A549 (cell line): ENCODE results near the gene WDR82. TPM values are rescaled to one million over a fixed set of nuclear protein-coding genes. Genes with fewer than 3 reads are reported as not detected.
A peak's percentile ranks its signal among the peaks of the same experiment; 100 is the strongest.

Source experiments
- ATAC-seq, 2 experiments: fragments of 200-7000 bp in 1 of 2; fragments of >200 bp in 1 of 2; cut with Nextera tagmentation in 1 of 2; cut with Tn5 transposase in 1 of 2; 3 replicates each; pipeline versions ENCODE4 v1.8.0 to v1.9.1; 2018 to 2020; ENCODE audit warnings: mild to moderate bottlenecking in 1 of 2, moderate library complexity in 1 of 2
- CTCF ChIA-PET: fragments of 300-600 bp; sonication (Branson Sonifier 250); formaldehyde crosslinking; extraction: SDS; loops from one replicate; lab custom pipeline; 2021; ENCODE audit warnings: antibody characterized with exemption, inconsistent platforms; lab: Yijun Ruan, JAX
- POLR2A ChIA-PET: fragments of 350-600 bp; formaldehyde crosslinking; extraction: SDS; loops from one replicate; lab custom pipeline; 2021; ENCODE audit warnings: antibody characterized with exemption, inconsistent platforms; lab: Yijun Ruan, JAX
- DNase-seq, 2 experiments: peaks; one replicate each; pipeline versions ENCODE4 v3.0.0 to v3.0.0-alpha.2; 2011 to 2016; ENCODE audit warnings: low read depth in 1 of 2, low spot score in 1 of 2
- FAIRE-seq: peaks from 2 replicates; lab custom pipeline; 2011; peaks lifted over from hg19 to GRCh38; lab: Jason Lieb, UNC
- H3K27ac ChIP-seq, 2 experiments: fragments of >200 bp; sonication (Bioruptor Twin); formaldehyde crosslinking; 3 replicates each; pipeline ENCODE4 v1.5.1; 2016 to 2017
- H3K4me1 ChIP-seq: fragments of >200 bp; sonication (Bioruptor Twin); formaldehyde crosslinking; 3 replicates; pipeline ENCODE4 v1.6.1; 2016
- H3K4me2 ChIP-seq: fragments of >200 bp; sonication (Bioruptor Twin); formaldehyde crosslinking; 3 replicates; pipeline ENCODE4 v1.6.1; 2016
- H3K4me3 ChIP-seq: fragments of >200 bp; sonication (Bioruptor Twin); formaldehyde crosslinking; 3 replicates; pipeline ENCODE4 v1.5.1; 2016
- H3K9me3 ChIP-seq: fragments of >200 bp; sonication (Bioruptor Twin); formaldehyde crosslinking; 3 replicates; pipeline ENCODE4 v1.6.1; 2016
- BCL3 ChIP-seq: fragments of >200 bp; sonication (Bioruptor Twin); formaldehyde crosslinking; IDR thresholded peaks from 3 replicates; pipeline ENCODE4 v1.6.1; 2016
- CBX2 ChIP-seq: fragments of 200-600 bp; sonication (generic); IDR thresholded peaks from 2 replicates; pipeline ENCODE4 v1.6.1; 2016; ENCODE audit warnings: low read depth, mild to moderate bottlenecking, borderline replicate concordance
- CHD4 ChIP-seq: fragments of 200-600 bp; sonication (generic); IDR thresholded peaks from 2 replicates; pipeline ENCODE4 v1.6.1; 2016; ENCODE audit warnings: antibody characterized with exemption, mild to moderate bottlenecking, borderline replicate concordance
- E2F6 ChIP-seq: IDR thresholded peaks from 2 replicates; pipeline ENCODE4 v1.6.1; 2012; ENCODE audit warnings: low read depth, borderline replicate concordance
- HES2 ChIP-seq: fragments of >200 bp; sonication (Bioruptor Twin); formaldehyde crosslinking; IDR thresholded peaks from 2 replicates; pipeline ENCODE4 v1.6.1; 2016
- HMGXB4 ChIP-seq: fragments of 250-450 bp; sonication (Bioruptor Pico); IDR thresholded peaks from 2 replicates; pipeline ENCODE4 v1.5.0; 2021; ENCODE audit warnings: mild to moderate bottlenecking, moderate library complexity, borderline replicate concordance
- HOXB13 ChIP-seq: fragments of 250-450 bp; sonication (Bioruptor Pico); IDR thresholded peaks from 2 replicates; pipeline ENCODE4 v1.5.0; 2020; ENCODE audit warnings: low read depth, mild to moderate bottlenecking, moderate library complexity
- HOXB5 ChIP-seq: fragments of 250-450 bp; sonication (Bioruptor Pico); IDR thresholded peaks from 2 replicates; pipeline ENCODE4 v1.5.0; 2020; ENCODE audit warnings: mild to moderate bottlenecking, moderate library complexity
- JUNB ChIP-seq: fragments of >200 bp; sonication (Bioruptor Twin); formaldehyde crosslinking; IDR thresholded peaks from 2 replicates; pipeline ENCODE4 v1.6.1; 2016
- MAZ ChIP-seq: fragments of 150-350 bp; IDR thresholded peaks from 2 replicates; pipeline ENCODE4 v1.6.1; 2014; ENCODE audit warnings: antibody characterized with exemption, low read depth, low read length, borderline replicate concordance
- NPAS2 ChIP-seq: fragments of 250-450 bp; sonication (Bioruptor Pico); IDR thresholded peaks from 2 replicates; pipeline ENCODE4 v1.8.0; 2022; ENCODE audit warnings: mild to moderate bottlenecking, moderate library complexity, borderline replicate concordance
- POLR2AphosphoS2 ChIP-seq: conservative IDR thresholded peaks from 2 replicates; pipeline ENCODE4 v1.6.1; 2012; ENCODE audit warnings: low read length, improper control_type of control experiment, inconsistent platforms
- RAD21 ChIP-seq, 2 experiments: fragments of >200 bp in 1 of 2; sonication (Bioruptor Twin) in 1 of 2; formaldehyde crosslinking in 1 of 2; IDR thresholded peaks in 1 of 2; conservative IDR thresholded peaks in 1 of 2; 2 replicates in 1 of 2; 3 replicates in 1 of 2; pipeline ENCODE4 v1.6.1; 2012 to 2018; ENCODE audit warnings: inconsistent platforms in 1 of 2
- RCOR1 ChIP-seq: fragments of 150-350 bp; IDR thresholded peaks from 2 replicates; pipeline ENCODE4 v1.6.1; 2014; ENCODE audit warnings: antibody characterized with exemption, low read length, low read depth
- TFCP2L1 ChIP-seq: fragments of 250-450 bp; sonication (Bioruptor Pico); IDR thresholded peaks from 2 replicates; pipeline ENCODE4 v1.5.0; 2021; ENCODE audit warnings: mild to moderate bottlenecking
- WGBS: methylation state at CpG from one replicate; pipeline ENCODE4 v1.1.6; 2017; ENCODE audit errors: missing lambda C conversion rate; 5-methylcytosine and 5-hydroxymethylcytosine counted together
- polyA plus RNA-seq, 4 experiments: library from polyadenylated mRNA; depleted of rRNA in 3 of 4; stranded (reverse); fragments of >200 nt; fragmentation: RNase III in 1 of 4; extraction: RNeasy Plus Mini Kit Qiagen cat#74134 plus additional on column Dnase treatment in 1 of 4; gene quantifications; 2 replicates in 3 of 4; 3 replicates in 1 of 4; pipeline ENCODE4 v1.2.3, GENCODE V29; 2011 to 2017

Gene WDR82
- polyA plus RNA-seq, 2 of the 4 experiments (the other 2 are of a cell fraction): 50.6 to 52.7 TPM

GRCh38 chr3:52283306-52283705 lies 4.9 kb upstream of the WDR82 start:
- FAIRE-seq (no peak), ATAC-seq (no peak), DNase-seq (no peak)
- Histone ChIP-seq H3K9me3 (no peaks in the 10 kb centered on the region), H3K4me2 (no peak overlapping the region), H3K27ac (peak overlapping the region in 1 of 2 experiments; percentile 65; a peak in 3 of 6 replicates), H3K4me1 (peaks cover 58% of the 10 kb centered on the region), H3K4me3 (no peak overlapping the region)
- 8% methylated on average over 1 of the region's 1 CpG for WGBS
- POLR2A ChIA-PET: no interaction called here
- TF ChIP-seq CHD4 (no peak), HES2 (no peak)
- CTCF ChIA-PET: interaction anchor here (0.9 to 2.8 kb wide), 5 partner anchors 8 to 56 kb away, joined by 3 to 8 read pairs (median 4); no protein-coding TSS in a partner anchor

- Histone ChIP-seq H3K4me2 (0 out of 3 replicates have a peak overlapping the region, but pooled peaks have one; percentile 21), H3K4me3 (no peak overlapping the region), H3K4me1 (peaks cover 58% of the 10 kb centered on the region), H3K9me3 (no peaks in the 10 kb centered on the region), H3K27ac (peak overlapping the region; percentile 31 to 65; a peak in 4 of 6 replicates)
- no peak for FAIRE-seq
- POLR2A ChIA-PET: no interaction called here
- TF ChIP-seq RCOR1: no peak
- no peak for TF ChIP-seq NPAS2 (CRISPR knock-in tag)
- TF ChIP-seq MAZ: no peak
- TF ChIP-seq JUNB: no peak
- TF ChIP-seq CBX2: no peak
- no peak for TF ChIP-seq E2F6
- no peak for TF ChIP-seq CHD4
- TF ChIP-seq RAD21 (conservative IDR thresholded peaks at IDR 0.05 in 1 of 2, IDR thresholded peaks at IDR 0.05 in 1 of 2): no peak
- no peak for TF ChIP-seq HMGXB4 (CRISPR knock-in tag)
- CTCF ChIA-PET: interaction anchor here (1.3 to 2.8 kb wide), 5 partner anchors 10 to 57 kb away, joined by 3 to 12 read pairs (median 5); no protein-coding TSS in a partner anchor
- no peak for DNase-seq
- WGBS: 64% methylated on average over 8 of the region's 8 CpGs
- ATAC-seq: no peak
These were observed 3.7 kb upstream of the WDR82 start for GRCh38 chr3:52281981-52282801.

- peaks cover 56% of the 10 kb centered on the region for H3K4me1 ChIP-seq
- WGBS: 54% methylated on average over 6 of the region's 6 CpGs
- H3K4me2 ChIP-seq: peak overlapping the region; percentile 69
- H3K27ac ChIP-seq: peak overlapping the region in 1 of 2 experiments; percentile 98; a peak in 3 of 6 replicates
- POLR2A ChIA-PET: no interaction called here
- FAIRE-seq (no peak), DNase-seq (no peak), ATAC-seq (no peak)
- CTCF ChIA-PET: interaction anchor here (0.6 to 5.1 kb wide), 6 partner anchors 11 to 243 kb away, joined by 3 to 20 read pairs (median 6); no protein-coding TSS in a partner anchor
- TF ChIP-seq HOXB5 (CRISPR knock-in tag) (no peak), HOXB13 (no peak), NPAS2 (CRISPR knock-in tag) (no peak), HES2 (no peak), BCL3 (no peak), POLR2AphosphoS2 (no peak), TFCP2L1 (CRISPR knock-in tag) (no peak)
- H3K4me3 ChIP-seq: no peak overlapping the region
- H3K9me3 ChIP-seq: no peaks in the 10 kb centered on the region
These were observed 1.6 kb upstream of the WDR82 start for GRCh38 chr3:52280050-52280461.
